ENCODE data around the gene DAP.

- TF ChIP-seq EZH2 (IDR thresholded peaks at IDR 0.05) (no peak), POLR2AphosphoS5 (IDR thresholded peaks at IDR 0.05; ENCODE audit: borderline replicate concordance, low read depth, low read length) (no peak)
Measured at GRCh38 chr5:10639846-10640368, 121.1 kb downstream of the DAP start.
